Activated CD8-positive, alpha-beta T cell treated with anti-CD3 and anti-CD28 coated beads for 36 hours (primary cell): ENCODE results near the gene WNT9B. TPM values are rescaled to one million over a fixed set of nuclear protein-coding genes. Genes with fewer than 3 reads are reported as not detected.

ENCODE experiments used
- ATAC-seq: fragments of 200-7000 bp; cut with Tn5 transposase; one replicate; pipeline ENCODE4 v1.10.0; 2021; ENCODE audit warnings: mild to moderate bottlenecking, moderate library complexity
- CTCF ChIA-PET: fragments of 350-600 bp; sonication (Branson Sonifier 250); formaldehyde crosslinking; loops from one replicate; lab custom pipeline; 2021; ENCODE audit warnings: antibody characterized with exemption; lab: Charles Lee
- POLR2A ChIA-PET: fragments of 350-600 bp; sonication (Branson Sonifier 250); formaldehyde crosslinking; loops from one replicate; lab custom pipeline; 2021; ENCODE audit warnings: antibody characterized with exemption; lab: Charles Lee
- DNase-seq: peaks from one replicate; pipeline ENCODE4 v3.0.0-alpha.2; 2020
- H3K27ac Mint-ChIP-seq: one replicate; pipeline ENCODE4 v1.8.0; 2021; ENCODE audit warnings: mild to moderate bottlenecking, mixed read lengths
- H3K27me3 Mint-ChIP-seq: one replicate; pipeline ENCODE4 v1.8.0; 2021; ENCODE audit warnings: mixed read lengths
- H3K36me3 Mint-ChIP-seq: one replicate; pipeline ENCODE4 v1.8.0; 2021; ENCODE audit warnings: low read depth, mixed read lengths
- H3K4me1 Mint-ChIP-seq: one replicate; pipeline ENCODE4 v1.8.0; 2021; ENCODE audit warnings: low read depth, mixed read lengths
- H3K4me3 Mint-ChIP-seq: one replicate; pipeline ENCODE4 v1.8.0; 2021; ENCODE audit warnings: mild to moderate bottlenecking, moderate library complexity, mixed read lengths
- H3K9me3 Mint-ChIP-seq: one replicate; pipeline ENCODE4 v1.8.0; 2021; ENCODE audit warnings: mixed read lengths
- intact Hi-C: fragments of 100-400 bp; cut with micrococcal nuclease; formaldehyde crosslinking; loops from one replicate; pipeline ENCODE4 v1.10.0; 2022
- total RNA-seq, 2 experiments: library from RNA; stranded (reverse); gene quantifications; one replicate each; pipeline ENCODE4 v1.2.3, GENCODE V29; 2021
- TF ChIP-seq, protein P1 (sequence below): fragments of 200-600 bp; IDR thresholded peaks from one replicate; pipeline ENCODE4 v1.8.0; 2022; ENCODE audit warnings: antibody characterized with exemption, mild to moderate bottlenecking

Gene WNT9B
- total RNA-seq, 2 experiments from 2014 or later: not detected

DNA sequence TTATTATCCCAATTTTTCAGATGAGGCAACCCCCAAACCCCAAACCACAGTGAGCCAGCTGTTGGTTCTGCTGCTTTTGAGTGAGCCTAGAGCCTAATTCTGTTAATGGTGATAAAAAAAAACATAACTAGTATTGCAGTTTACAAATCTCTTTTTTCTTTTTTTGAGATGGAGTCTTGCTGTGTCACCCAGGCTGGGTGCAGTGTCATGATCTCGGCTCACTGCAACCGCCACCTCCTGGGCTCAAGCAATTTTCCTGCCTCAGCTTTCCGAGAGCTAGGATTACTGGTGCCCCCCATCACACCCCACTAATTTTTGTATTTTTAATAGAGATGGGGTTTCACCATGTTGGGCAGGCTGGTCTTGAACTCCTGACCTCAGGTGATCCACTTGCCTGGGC lies 3.1 kb downstream of the WNT9B start:
- no peak overlapping the region for H3K27ac Mint-ChIP-seq
- ChIA-PET POLR2A (no interaction called here), CTCF (interaction anchor here (1.5 kb wide), 1 partner anchor 13 kb away, joined by 7 read pairs; no protein-coding TSS in a partner anchor)
- DNase-seq: no peak
- H3K4me1 Mint-ChIP-seq: peaks cover 6% of the 10 kb centered on the region
- no peaks in the 10 kb centered on the region for H3K9me3 Mint-ChIP-seq
- TF ChIP-seq, protein P1, sequence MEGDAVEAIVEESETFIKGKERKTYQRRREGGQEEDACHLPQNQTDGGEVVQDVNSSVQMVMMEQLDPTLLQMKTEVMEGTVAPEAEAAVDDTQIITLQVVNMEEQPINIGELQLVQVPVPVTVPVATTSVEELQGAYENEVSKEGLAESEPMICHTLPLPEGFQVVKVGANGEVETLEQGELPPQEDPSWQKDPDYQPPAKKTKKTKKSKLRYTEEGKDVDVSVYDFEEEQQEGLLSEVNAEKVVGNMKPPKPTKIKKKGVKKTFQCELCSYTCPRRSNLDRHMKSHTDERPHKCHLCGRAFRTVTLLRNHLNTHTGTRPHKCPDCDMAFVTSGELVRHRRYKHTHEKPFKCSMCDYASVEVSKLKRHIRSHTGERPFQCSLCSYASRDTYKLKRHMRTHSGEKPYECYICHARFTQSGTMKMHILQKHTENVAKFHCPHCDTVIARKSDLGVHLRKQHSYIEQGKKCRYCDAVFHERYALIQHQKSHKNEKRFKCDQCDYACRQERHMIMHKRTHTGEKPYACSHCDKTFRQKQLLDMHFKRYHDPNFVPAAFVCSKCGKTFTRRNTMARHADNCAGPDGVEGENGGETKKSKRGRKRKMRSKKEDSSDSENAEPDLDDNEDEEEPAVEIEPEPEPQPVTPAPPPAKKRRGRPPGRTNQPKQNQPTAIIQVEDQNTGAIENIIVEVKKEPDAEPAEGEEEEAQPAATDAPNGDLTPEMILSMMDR: no peak
- no peak overlapping the region for H3K4me3 Mint-ChIP-seq
- no peak for ATAC-seq
- H3K27me3 Mint-ChIP-seq: peaks cover 48% of the 10 kb centered on the region
- intact Hi-C loops: no loop called here
- H3K36me3 Mint-ChIP-seq: no peaks in the 10 kb centered on the region

DNA sequence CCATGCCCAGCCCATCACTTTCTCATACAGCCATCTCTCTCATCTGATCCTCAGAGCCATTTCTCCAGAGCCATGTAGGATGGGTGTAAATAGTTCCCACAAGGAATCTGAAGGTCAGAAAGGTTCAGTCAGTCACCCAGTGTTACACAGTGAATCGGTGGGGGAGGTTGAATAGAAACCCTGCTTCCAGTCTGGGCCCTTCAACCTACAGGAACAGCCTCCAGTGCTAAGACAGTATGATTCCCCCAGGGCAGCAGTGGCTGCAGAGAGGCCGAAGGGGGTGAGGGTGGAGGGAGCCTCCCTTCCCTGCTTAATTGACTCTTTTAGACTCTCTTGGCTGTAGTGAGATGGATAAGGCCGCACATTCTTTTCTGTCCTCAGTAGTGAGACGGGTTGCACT lies 3.6 kb downstream of the WNT9B start:
- no peak overlapping the region for H3K27ac Mint-ChIP-seq
- peaks cover 47% of the 10 kb centered on the region for H3K27me3 Mint-ChIP-seq
- H3K4me3 Mint-ChIP-seq: no peak overlapping the region
- no peaks in the 10 kb centered on the region for H3K36me3 Mint-ChIP-seq
- CTCF ChIA-PET: no interaction called here
- peaks cover 6% of the 10 kb centered on the region for H3K4me1 Mint-ChIP-seq
- TF ChIP-seq, protein P1: no peak
- POLR2A ChIA-PET: no interaction called here
- ATAC-seq (no peak), DNase-seq (no peak)
- no peaks in the 10 kb centered on the region for H3K9me3 Mint-ChIP-seq
- intact Hi-C loops: no loop called here

DNA sequence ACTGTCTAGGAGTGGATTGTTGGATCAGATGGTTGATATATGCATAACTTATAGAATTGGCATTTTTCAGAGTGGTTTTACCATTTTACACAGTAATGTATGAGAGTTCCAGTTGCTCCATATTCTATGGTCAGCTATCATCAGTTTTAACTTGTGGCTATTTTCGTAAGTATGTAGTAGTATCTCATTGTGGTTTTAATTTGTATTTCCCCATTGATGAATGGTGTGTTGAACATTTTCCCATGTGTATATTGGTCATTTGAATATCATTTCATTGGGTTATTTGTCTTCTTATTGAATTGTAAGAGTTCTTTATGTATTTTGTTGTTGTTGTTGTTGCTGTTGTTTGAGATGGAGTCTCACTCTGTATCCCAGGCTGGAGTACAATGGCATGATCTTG lies 6.2 kb downstream of the WNT9B start:
- no peaks in the 10 kb centered on the region for H3K9me3 Mint-ChIP-seq
- ATAC-seq (no peak), DNase-seq (no peak)
- H3K27me3 Mint-ChIP-seq: peaks cover 31% of the 10 kb centered on the region
- TF ChIP-seq, protein P1: no peak
- H3K36me3 Mint-ChIP-seq: no peaks in the 10 kb centered on the region
- no peak overlapping the region for H3K27ac Mint-ChIP-seq
- ChIA-PET POLR2A (no interaction called here), CTCF (interaction anchor here (3.1 kb wide), 1 partner anchor 16 kb away, joined by 12 read pairs; no protein-coding TSS in a partner anchor)
- intact Hi-C loops: no loop called here
- no peak overlapping the region for H3K4me3 Mint-ChIP-seq
- H3K4me1 Mint-ChIP-seq: no peaks in the 10 kb centered on the region

DNA sequence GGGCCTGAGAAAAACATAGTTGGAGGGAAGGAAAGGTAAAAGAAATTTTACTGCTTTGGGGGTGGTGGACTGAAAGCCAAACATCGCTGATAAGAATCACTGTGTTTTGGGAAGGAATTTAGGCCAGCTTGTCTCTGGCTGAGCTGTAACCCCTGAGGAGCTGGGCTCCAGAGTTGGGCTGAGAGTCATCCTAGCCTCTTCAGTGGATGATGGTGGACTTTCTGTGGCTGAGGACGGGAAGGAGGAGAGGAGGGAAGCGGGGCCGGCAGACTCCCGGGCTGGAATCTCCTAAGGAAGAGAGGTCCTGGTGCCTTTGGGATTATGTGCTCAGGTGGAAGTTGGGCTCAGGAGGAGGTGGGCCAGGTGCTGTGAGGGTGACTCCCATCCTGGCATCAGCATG lies 8.6 kb downstream of the WNT9B start:
- H3K4me1 Mint-ChIP-seq: no peaks in the 10 kb centered on the region
- DNase-seq (no peak), ATAC-seq (no peak)
- ChIA-PET POLR2A (interaction anchor here (1.1 kb wide), 1 partner anchor 19 kb away, joined by 3 read pairs; no protein-coding TSS in a partner anchor), CTCF (interaction anchor here (3.1 kb wide), 1 partner anchor 18 kb away, joined by 12 read pairs; no protein-coding TSS in a partner anchor)
- no peaks in the 10 kb centered on the region for H3K36me3 Mint-ChIP-seq
- intact Hi-C loops: no loop called here
- H3K27ac Mint-ChIP-seq: no peak overlapping the region
- H3K4me3 Mint-ChIP-seq: no peak overlapping the region
- TF ChIP-seq, protein P1: no peak
- H3K9me3 Mint-ChIP-seq: no peaks in the 10 kb centered on the region
- H3K27me3 Mint-ChIP-seq: peaks cover 20% of the 10 kb centered on the region

DNA sequence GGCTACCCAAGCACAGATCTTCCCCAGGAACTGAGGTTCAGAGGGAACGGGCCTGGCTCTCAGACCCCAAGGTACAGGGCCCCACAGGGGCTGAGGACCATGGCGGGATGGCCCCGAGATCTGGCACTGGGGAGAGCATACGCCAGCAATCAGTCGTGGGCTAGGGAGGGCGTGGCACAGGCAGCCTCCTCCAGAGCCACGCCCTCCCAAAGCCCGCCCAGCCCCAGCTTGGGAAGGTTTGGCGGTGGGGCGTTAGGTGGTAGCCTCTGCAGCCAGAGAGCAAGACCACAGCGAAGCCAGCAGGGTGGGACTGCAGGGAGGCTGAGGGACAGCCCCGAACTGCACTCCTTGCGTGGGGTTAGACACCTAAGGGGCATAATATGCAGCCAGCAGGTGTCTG lies 11.6 kb downstream of the WNT9B start:
- H3K4me3 Mint-ChIP-seq: no peak overlapping the region
- intact Hi-C loops: no loop called here
- H3K4me1 Mint-ChIP-seq: no peaks in the 10 kb centered on the region
- H3K27me3 Mint-ChIP-seq: peaks cover 15% of the 10 kb centered on the region
- TF ChIP-seq, protein P1: no peak
- DNase-seq (no peak), ATAC-seq (no peak)
- no peak overlapping the region for H3K27ac Mint-ChIP-seq
- ChIA-PET POLR2A (no interaction called here), CTCF (no interaction called here)
- no peaks in the 10 kb centered on the region for H3K36me3 Mint-ChIP-seq
- no peaks in the 10 kb centered on the region for H3K9me3 Mint-ChIP-seq
